ENCODE measurements around the gene GHSR.

Gene GHSR

GRCh38 chr3:172449466-172450149 is 1.4 kb upstream of the GHSR start:
- DNase-seq (ENCODE audit: insufficient read length, low spot score) (no peak), FAIRE-seq (no peak)
- TF ChIP-seq POLR2A (IDR thresholded peaks at IDR 0.05; ENCODE audit: low read depth, low read length), result no peak

DNA sequence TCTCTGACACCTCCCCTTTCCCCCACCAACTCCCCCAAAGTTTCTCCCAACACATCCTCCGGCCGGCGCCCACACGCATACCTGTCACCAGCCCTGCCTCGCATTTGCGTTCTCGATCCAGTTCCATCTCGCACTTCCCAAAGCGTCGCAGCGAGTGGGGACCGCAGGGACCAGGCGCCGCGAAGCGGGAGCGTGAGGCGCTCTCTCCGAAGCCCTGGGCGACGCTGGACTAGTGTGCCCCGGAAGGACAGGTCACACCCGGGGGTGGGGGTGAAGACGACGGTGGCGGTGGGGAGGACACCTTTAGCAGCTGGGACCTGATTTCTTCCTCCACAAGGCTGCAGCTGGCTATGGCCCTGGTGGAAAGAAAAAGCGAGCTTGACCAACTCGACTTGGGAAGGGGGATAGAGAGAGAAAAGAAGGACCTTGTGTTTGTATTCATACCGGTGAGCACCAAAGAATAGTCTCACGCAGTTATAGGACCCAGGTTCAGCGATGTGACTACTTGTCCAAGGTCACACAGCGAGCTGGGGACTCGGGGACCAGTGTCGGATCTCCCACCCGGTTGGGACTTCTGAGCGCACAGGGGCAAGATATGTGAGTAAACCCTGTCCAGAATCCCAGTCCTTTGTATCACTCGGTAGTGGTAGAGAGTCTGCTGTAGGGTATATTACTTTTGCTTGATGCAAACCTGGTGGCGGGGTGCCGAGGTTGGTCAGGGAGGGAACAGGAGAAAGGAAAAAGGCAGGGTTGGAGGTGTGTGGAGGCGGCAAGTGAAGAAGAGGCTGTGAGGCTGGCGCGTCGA is 607 bp upstream of the GHSR start:
- no peak for TF ChIP-seq POLR2A (IDR thresholded peaks at IDR 0.05; ENCODE audit: low read depth, low read length)
- FAIRE-seq, result no peak
- no peak for DNase-seq (ENCODE audit: insufficient read length, low spot score)

DNA sequence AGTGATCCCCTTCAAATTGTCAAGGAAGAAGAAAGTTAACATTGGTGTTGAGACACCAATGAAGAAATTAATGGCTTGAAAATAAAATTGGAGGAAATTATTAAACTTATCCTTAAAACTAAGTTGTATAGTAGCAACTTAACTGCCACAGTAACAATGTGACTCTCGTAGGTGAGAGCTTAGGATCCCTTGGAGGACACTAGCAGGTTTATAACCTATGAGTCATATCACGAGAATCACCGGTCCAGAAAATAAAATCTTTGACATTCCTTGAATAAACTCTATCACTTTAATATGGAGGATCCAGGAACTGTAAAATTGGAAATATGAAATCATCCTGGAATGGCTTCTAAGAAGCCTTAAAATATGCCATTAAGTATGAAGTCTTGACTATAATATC is 2.1 kb downstream of the GHSR start:
- TF ChIP-seq POLR2A (IDR thresholded peaks at IDR 0.05; ENCODE audit: low read depth, low read length), result no peak
- FAIRE-seq (no peak), DNase-seq (ENCODE audit: insufficient read length, low spot score) (no peak)

DNA sequence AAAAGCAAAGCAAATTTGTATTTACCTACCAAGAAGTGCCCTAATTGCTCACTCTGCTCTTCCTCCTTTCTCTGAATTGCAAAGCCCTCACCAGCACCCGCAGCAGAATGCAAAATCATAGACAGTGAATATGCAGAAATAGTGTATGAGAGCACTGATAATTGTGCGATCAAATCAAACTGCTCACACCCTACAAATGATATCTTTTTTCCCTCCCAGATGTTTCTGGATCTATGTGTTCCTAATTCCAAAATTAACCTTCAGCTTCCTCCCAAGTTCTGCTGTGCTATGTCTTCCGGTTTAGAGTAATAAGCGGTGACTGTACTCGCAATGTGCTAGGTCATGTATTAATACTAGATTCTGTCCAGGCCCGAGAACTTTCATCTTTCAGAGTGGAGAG is 3.4 kb downstream of the GHSR start:
- no peak for DNase-seq (ENCODE audit: insufficient read length, low spot score)
- no peak for FAIRE-seq

GRCh38 chr3:172442606-172443005 is 5.7 kb downstream of the GHSR start:
- FAIRE-seq, result no peak
- TF ChIP-seq POLR2A (IDR thresholded peaks at IDR 0.05; ENCODE audit: low read depth, low read length), result no peak
- DNase-seq (ENCODE audit: insufficient read length, low spot score), result no peak

More for the DNA sequence above, 3.4 kb downstream of the GHSR start:
- TF ChIP-seq POLR2A (IDR thresholded peaks at IDR 0.05; ENCODE audit: low read depth, low read length), result no peak

GRCh38 chr3:172441581-172441980 is 6.7 kb downstream of the GHSR start:
- TF ChIP-seq POLR2A (IDR thresholded peaks at IDR 0.05; ENCODE audit: low read depth, low read length), result no peak
- no peak for DNase-seq (ENCODE audit: insufficient read length, low spot score)
- no peak for FAIRE-seq

GRCh38 chr3:172438186-172438585 is 10.1 kb downstream of the GHSR start:
- TF ChIP-seq POLR2A (IDR thresholded peaks at IDR 0.05; ENCODE audit: low read depth, low read length), result no peak
- no peak for DNase-seq (ENCODE audit: insufficient read length, low spot score)
- no peak for FAIRE-seq

DNA sequence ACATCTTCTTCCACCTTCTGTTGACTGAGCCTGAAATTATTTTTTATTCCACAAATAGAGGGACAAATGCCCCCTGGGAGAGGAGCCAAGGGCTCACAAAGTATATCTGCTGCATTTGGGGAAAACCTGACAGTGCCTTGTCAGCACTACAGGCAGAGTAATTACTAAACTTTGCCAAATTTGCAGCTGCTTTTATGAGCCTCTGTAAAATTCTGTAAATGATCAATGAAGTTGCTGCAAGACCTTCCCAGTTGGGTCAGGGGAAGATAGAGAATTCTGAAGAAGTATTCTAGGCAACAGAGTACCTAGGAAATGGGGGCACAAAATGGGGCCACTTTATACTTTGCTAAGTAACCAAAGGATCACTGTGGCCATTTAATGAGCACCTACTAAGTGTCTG is 10.5 kb downstream of the GHSR start:
- FAIRE-seq (no peak), DNase-seq (ENCODE audit: insufficient read length, low spot score) (no peak)
- TF ChIP-seq POLR2A (IDR thresholded peaks at IDR 0.05; ENCODE audit: low read depth, low read length), result no peak

- no peak for DNase-seq (ENCODE audit: insufficient read length, low spot score)
- no peak for FAIRE-seq
- no peak for TF ChIP-seq POLR2A (IDR thresholded peaks at IDR 0.05; ENCODE audit: low read depth, low read length)
Observed at GRCh38 chr3:172415323-172415722, 32.9 kb downstream of the GHSR start.

- no peak for TF ChIP-seq POLR2A (IDR thresholded peaks at IDR 0.05; ENCODE audit: low read depth, low read length)
- no peak for FAIRE-seq
- no peak for DNase-seq (ENCODE audit: insufficient read length, low spot score)
Observed at GRCh38 chr3:172411478-172411947, 36.7 kb downstream of the GHSR start.

GRCh38 chr3:172410702-172411477 is 37.4 kb downstream of the GHSR start:
- DNase-seq (ENCODE audit: insufficient read length, low spot score), result no peak
- TF ChIP-seq POLR2A (IDR thresholded peaks at IDR 0.05; ENCODE audit: low read depth, low read length), result no peak
- FAIRE-seq, result no peak

- FAIRE-seq, result no peak
Observed at GRCh38 chr3:172407872-172408271, 40.4 kb downstream of the GHSR start.

DNA sequence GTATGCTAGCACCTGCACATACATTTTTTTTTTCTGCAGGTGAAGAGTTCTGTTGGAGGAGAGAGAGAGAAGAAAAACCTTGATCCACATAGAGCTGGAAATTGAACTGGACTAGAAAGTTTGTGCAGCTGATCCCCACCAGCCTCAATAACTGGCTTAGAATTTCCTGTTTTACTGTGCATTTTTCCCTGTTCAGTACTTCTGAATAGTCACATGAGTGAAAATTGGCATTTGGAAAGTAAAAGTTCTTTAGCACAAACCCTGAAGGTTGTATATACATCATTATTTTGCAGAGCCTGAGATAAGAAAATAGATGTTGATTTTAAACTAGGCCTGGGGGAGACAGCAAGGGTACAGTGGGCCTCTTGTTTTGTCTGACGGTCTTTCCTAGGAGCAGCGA is 42.3 kb downstream of the GHSR start:
- TF ChIP-seq POLR2A (IDR thresholded peaks at IDR 0.05; ENCODE audit: low read depth, low read length), result no peak
- DNase-seq (ENCODE audit: insufficient read length, low spot score) (no peak), FAIRE-seq (no peak)

More at GRCh38 chr3:172407872-172408271, 40.4 kb downstream of the GHSR start:
- no peak for TF ChIP-seq POLR2A (IDR thresholded peaks at IDR 0.05; ENCODE audit: low read depth, low read length)
- DNase-seq (ENCODE audit: insufficient read length, low spot score), result no peak

Data from H54 (cell line).